OCI-LY7 (cell line): ENCODE measurements around the gene NAMPT. TPM values are rescaled to one million over a fixed set of nuclear protein-coding genes. Genes with fewer than 3 reads are reported as not detected.

ENCODE experiments used
- BruUV-seq: library from RNA; stranded (reverse); fragments of 400-500 nt; replicated peaks from 2 replicates; lab custom pipeline; 2021; lab: Mats Ljungman, UMichigan
- CTCF ChIA-PET: fragments of 300-600 bp; sonication (Branson Sonifier 250); formaldehyde crosslinking; loops from one replicate; lab custom pipeline; 2022; ENCODE audit warnings: antibody characterized with exemption; ENCODE audit not compliant: unreplicated experiment; lab: Charles Lee
- POLR2A ChIA-PET: fragments of 300-600 bp; sonication (Branson Sonifier 250); formaldehyde crosslinking; loops from one replicate; lab custom pipeline; 2022; ENCODE audit warnings: antibody characterized with exemption; lab: Charles Lee
- DNase-seq: peaks from one replicate; pipeline ENCODE4 v3.0.0-alpha.2; 2015; ENCODE audit warnings: low spot score
- H2AFZ ChIP-seq: fragments of 200-600 bp; sonication (generic), shearing (Covaris generic); 2 replicates; pipeline ENCODE4 v1.6.1; 2014; ENCODE audit warnings: mild to moderate bottlenecking, antibody characterized with exemption, low read length, moderate library complexity
- H3K27ac ChIP-seq: fragments of 200-600 bp; sonication (generic); 2 replicates; pipeline ENCODE4 v1.5.1; 2014; ENCODE audit warnings: mixed run types, low read depth, mild to moderate bottlenecking, moderate library complexity, low read length, inconsistent platforms; ENCODE audit not compliant: poor library complexity, severe bottlenecking
- H3K36me3 ChIP-seq: fragments of 200-600 bp; sonication (generic); 2 replicates; pipeline ENCODE4 v1.6.1; 2014; ENCODE audit warnings: mild to moderate bottlenecking, antibody characterized with exemption, low read length, moderate library complexity, mixed read lengths; ENCODE audit not compliant: insufficient read depth
- H3K4me1 ChIP-seq: fragments of 200-600 bp; sonication (generic); 2 replicates; pipeline ENCODE4 v1.5.1; 2014; ENCODE audit warnings: mild to moderate bottlenecking, low read length; ENCODE audit not compliant: insufficient read depth, poor library complexity, severe bottlenecking
- H3K4me2 ChIP-seq: fragments of 200-600 bp; sonication (generic); 2 replicates; pipeline ENCODE4 v1.6.1; 2014; ENCODE audit warnings: mild to moderate bottlenecking, low read length
- H3K4me3 ChIP-seq: fragments of 200-600 bp; sonication (generic); 2 replicates; pipeline ENCODE4 v1.5.1; 2014; ENCODE audit warnings: mild to moderate bottlenecking, low read depth, low read length; ENCODE audit not compliant: poor library complexity, severe bottlenecking
- H3K79me2 ChIP-seq: fragments of 200-600 bp; sonication (generic); 2 replicates; pipeline ENCODE4 v1.6.1; 2016; ENCODE audit warnings: low read depth, mild to moderate bottlenecking, low read length, moderate library complexity, mixed read lengths; ENCODE audit not compliant: insufficient read depth
- H3K9me2 ChIP-seq: fragments of 200-600 bp; sonication (generic); 2 replicates; pipeline ENCODE4 v1.6.1; 2016; ENCODE audit warnings: mild to moderate bottlenecking, low read length, mixed read lengths; ENCODE audit not compliant: insufficient read depth
- H3K9me3 ChIP-seq: fragments of 200-600 bp; sonication (generic); 2 replicates; pipeline ENCODE4 v1.6.1; 2014; ENCODE audit warnings: mild to moderate bottlenecking, mixed run types, low read length, mixed read lengths
- H4K20me1 ChIP-seq: fragments of 200-600 bp; sonication (generic); 2 replicates; pipeline ENCODE4 v1.6.1; 2014; ENCODE audit warnings: mild to moderate bottlenecking, antibody characterized with exemption, low read length, moderate library complexity, mixed read lengths; ENCODE audit not compliant: insufficient read depth
- CTCF ChIP-seq: fragments of 200-600 bp; sonication (generic); conservative IDR thresholded peaks from 2 replicates; pipeline ENCODE4 v1.5.1; 2014; ENCODE audit warnings: mild to moderate bottlenecking, antibody characterized with exemption, low read length, moderate library complexity, mixed read lengths
- EZH2phosphoT487 ChIP-seq: fragments of 200-600 bp; sonication (generic); IDR thresholded peaks from 2 replicates; pipeline ENCODE4 v1.6.1; 2018; ENCODE audit warnings: low read depth, borderline replicate concordance, mild to moderate bottlenecking, mixed run types, antibody characterized with exemption, low read length, moderate library complexity, mixed read lengths
- intact Hi-C: fragments of 100-400 bp; cut with micrococcal nuclease; formaldehyde crosslinking; loops from one replicate; pipeline ENCODE4 v1.10.0; 2022; ENCODE audit not compliant: unreplicated experiment
- total RNA-seq, 2 experiments: library from RNA; depleted of rRNA in 1 of 2; stranded (reverse); fragments of >200 nt in 1 of 2; shearing (Covaris generic) in 1 of 2; gene quantifications; 2 replicates each; pipeline ENCODE4 v1.2.3, GENCODE V29; 2014 to 2022

NAMPT gene
- total RNA-seq, 2 experiments from 2014 or later: 20.7 to 82.2 TPM

- no peak for DNase-seq
- Histone ChIP-seq H4K20me1 (no peaks in the 10 kb centered on the region), H3K4me2 (no peak overlapping the region), H3K4me1 (peaks cover 7% of the 10 kb centered on the region), H3K79me2 (no peaks in the 10 kb centered on the region), H2AFZ (no peak overlapping the region), H3K9me2 (no peaks in the 10 kb centered on the region), H3K27ac (no peak overlapping the region), H3K4me3 (no peak overlapping the region), H3K36me3 (peaks cover 91% of the 10 kb centered on the region), H3K9me3 (no peaks in the 10 kb centered on the region)
- ChIA-PET POLR2A (interaction anchor here (0.6 to 1.5 kb wide), 6 partner anchors 10 to 1598 kb away, joined by 3 to 9 read pairs (median 3); no protein-coding TSS in a partner anchor), CTCF (interaction anchor here (1.0 kb wide), 1 partner anchor 20 kb away, joined by 6 read pairs; the partner anchor contains the start of gene NAMPT)
- no peak for TF ChIP-seq CTCF
- TF ChIP-seq EZH2phosphoT487: no peak
- intact Hi-C loops: no loop called here
- no TSS peak for BruUV-seq
Observed at GRCh38 chr7:106265133-106265532, 19.6 kb downstream of the NAMPT start.

GRCh38 chr7:106262221-106262881 lies 22.4 kb downstream of the NAMPT start:
- H4K20me1 ChIP-seq: no peaks in the 10 kb centered on the region
- H3K36me3 ChIP-seq: peaks cover 95% of the 10 kb centered on the region
- intact Hi-C loops: loop anchor here (2.0 kb wide), 1 partner anchor 50 kb away; no protein-coding TSS in a partner anchor

More at GRCh38 chr7:106262221-106262881, 22.4 kb downstream of the NAMPT start:
- TF ChIP-seq EZH2phosphoT487 (no peak), CTCF (no peak)
- CTCF ChIA-PET: no interaction called here
- H3K9me2 ChIP-seq: no peaks in the 10 kb centered on the region
- H3K4me1 ChIP-seq: peaks cover 8% of the 10 kb centered on the region
- no peaks in the 10 kb centered on the region for H3K79me2 ChIP-seq
- no peak overlapping the region for H3K27ac ChIP-seq
- POLR2A ChIA-PET: interaction anchor here (1.5 kb wide), 1 partner anchor 9 kb away, joined by 4 read pairs; no protein-coding TSS in a partner anchor
- no peak overlapping the region for H3K4me2 ChIP-seq
- no peak for DNase-seq
- BruUV-seq: no TSS peak
- H2AFZ ChIP-seq: no peak overlapping the region
- H3K4me3 ChIP-seq: no peak overlapping the region
- H3K9me3 ChIP-seq: no peaks in the 10 kb centered on the region
